ENCODE results near the gene NCKAP5.

- TF ChIP-seq LEF1 (IDR thresholded peaks at IDR 0.05; ENCODE audit: borderline replicate concordance): no peak
- TF ChIP-seq FOXM1 (IDR thresholded peaks at IDR 0.05; ENCODE audit: borderline replicate concordance): no peak
- no peak for TF ChIP-seq FOXA1 (IDR thresholded peaks at IDR 0.05)
- no peak for TF ChIP-seq HDGF (IDR thresholded peaks at IDR 0.05; ENCODE audit: borderline replicate concordance)
- TF ChIP-seq TARDBP (IDR thresholded peaks at IDR 0.05): no peak
- TF ChIP-seq SP1 (IDR thresholded peaks at IDR 0.05): no peak
- no peak for TF ChIP-seq ARNT (IDR thresholded peaks at IDR 0.05)
- no peak for TF ChIP-seq ZNF384 (IDR thresholded peaks at IDR 0.05)
- no peak for TF ChIP-seq NFRKB (IDR thresholded peaks at IDR 0.05)
- TF ChIP-seq FOXK2 (IDR thresholded peaks at IDR 0.05): no peak
- no peak for TF ChIP-seq PKNOX1 (IDR thresholded peaks at IDR 0.05)
- no peak for TF ChIP-seq BHLHE40 (IDR thresholded peaks at IDR 0.05; ENCODE audit: borderline replicate concordance)
- TF ChIP-seq SUZ12 (IDR thresholded peaks at IDR 0.05): no peak
- no peak for TF ChIP-seq ELF4 (IDR thresholded peaks at IDR 0.05)
Measured at GRCh38 chr2:133521146-133521745, 47.0 kb downstream of the NCKAP5 start.

Measured in HEK293T (cell line).